UCSD-AML1 (cell line): ENCODE data around the gene UBE3A.

ENCODE experiments used
- DNase-seq: peaks from one replicate; lab custom pipeline; 2025; ENCODE audit not compliant: unreplicated experiment; lab: John Stamatoyannopoulos, UW

Gene UBE3A

DNA sequence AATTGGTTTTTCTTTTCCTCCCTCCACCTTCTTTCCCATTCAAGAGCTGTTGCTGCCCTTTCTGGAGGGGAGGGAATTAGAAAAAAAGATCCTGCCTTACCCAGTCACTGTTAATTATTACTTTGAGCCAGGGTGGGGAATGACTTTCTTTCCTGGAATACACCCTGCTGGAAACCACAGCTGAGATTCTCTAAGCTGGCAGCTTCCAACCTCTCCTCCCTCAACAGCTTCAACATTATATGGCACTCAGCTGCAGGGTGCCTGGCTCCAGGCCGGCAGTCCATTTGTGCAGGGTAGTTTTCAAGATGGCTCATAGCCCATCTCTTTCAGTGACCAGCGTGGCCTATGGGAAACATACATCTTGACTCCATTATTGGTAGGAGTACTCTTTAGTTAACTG lies 105.8 kb downstream of the UBE3A start:
- no peak for DNase-seq

DNA sequence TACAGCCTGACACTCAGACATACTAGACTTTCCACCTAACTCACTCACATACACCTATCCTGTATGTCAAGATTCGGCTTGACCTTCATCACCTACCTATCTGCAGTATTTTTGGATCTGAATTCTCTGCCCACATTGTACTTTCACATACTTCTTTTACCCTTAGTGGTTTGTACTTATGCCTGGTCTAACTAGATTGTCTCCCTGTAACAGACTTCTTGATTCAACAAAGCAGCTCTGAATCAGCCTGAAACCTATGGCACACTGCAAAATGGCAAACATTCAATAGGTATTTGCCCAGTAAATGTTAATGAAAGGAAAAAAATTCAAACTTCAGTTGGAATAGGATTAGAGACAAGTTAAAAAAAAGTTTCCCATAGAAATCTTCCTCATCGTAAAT lies 106.5 kb downstream of the UBE3A start:
- DNase-seq = no peak

DNA sequence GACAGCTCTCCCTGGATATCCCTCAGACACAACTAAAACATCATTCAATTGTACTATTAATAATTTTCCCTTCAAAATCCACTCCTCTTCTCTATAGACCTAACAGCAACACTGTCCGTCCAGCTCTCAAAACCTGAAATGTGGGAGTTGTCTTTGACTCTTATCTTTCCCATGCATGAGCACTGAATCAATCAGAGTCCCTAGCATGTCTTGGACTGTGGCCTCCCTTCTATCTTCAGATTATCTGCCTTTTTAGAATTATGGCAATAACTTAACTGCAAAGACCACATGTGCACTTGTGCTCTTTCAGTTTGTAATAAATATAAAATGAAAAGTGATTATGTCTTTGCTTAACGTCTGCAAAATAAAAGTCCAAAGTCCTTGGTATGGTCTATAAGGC lies 107.0 kb downstream of the UBE3A start:
- DNase-seq = no peak

DNA sequence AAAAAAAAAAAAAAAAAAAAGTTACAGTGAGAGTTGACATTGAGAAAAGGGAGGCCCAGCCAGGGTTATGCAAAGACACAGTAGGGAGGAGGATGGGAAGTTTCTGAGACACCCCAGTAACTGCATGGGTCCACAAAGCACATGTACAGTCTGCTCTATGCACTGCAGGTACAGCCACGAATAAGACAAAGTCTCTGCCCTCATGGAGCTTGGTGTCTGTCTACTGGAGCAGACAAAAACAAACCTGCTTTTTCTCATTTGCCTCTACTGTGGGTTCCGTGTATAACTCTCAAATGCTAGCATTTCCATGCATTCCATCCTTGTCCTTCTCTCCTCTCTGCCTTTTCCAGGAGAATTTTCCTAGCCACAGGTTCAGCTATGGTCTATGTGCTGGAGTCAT lies 107.4 kb downstream of the UBE3A start:
- DNase-seq = no peak

DNA sequence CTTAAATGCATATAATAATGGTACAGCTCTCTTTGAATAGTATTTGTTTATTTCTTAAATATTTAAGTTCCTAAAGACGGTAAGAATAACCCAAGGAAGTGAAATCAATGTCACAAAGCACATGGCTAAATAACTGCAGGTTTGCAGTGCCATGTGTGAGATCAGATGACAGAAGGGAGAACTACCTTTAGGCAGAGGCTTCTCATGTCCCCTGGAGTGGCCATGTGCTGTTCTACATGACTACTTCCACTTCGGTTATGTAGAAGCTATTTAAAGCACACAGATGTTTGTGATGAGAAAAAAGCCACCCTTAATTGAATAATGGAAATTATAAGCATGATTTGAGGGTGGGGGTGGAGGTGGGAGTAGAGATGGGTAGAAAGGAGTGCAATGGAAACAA lies 109.1 kb downstream of the UBE3A start:
- DNase-seq = no peak

DNA sequence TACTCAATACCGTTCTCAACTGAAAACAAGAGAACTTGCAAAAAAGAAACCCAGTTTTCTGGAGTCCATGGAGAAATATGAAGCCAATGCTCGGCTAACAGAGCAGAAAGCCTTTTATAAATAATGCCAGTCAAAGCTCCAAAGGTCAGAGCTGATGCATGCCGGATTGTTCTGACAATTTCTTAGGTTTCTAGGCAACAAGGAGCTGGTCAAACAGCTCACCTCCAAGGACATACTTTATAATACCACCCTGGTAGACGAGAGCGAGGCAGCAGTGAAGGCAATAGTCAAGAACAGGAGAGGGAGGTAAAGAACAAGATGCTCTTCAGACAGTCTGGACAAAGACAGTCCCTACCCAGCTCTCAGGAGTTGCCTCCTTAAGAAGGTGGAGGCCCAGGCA lies 111.1 kb downstream of the UBE3A start:
- no peak for DNase-seq

DNA sequence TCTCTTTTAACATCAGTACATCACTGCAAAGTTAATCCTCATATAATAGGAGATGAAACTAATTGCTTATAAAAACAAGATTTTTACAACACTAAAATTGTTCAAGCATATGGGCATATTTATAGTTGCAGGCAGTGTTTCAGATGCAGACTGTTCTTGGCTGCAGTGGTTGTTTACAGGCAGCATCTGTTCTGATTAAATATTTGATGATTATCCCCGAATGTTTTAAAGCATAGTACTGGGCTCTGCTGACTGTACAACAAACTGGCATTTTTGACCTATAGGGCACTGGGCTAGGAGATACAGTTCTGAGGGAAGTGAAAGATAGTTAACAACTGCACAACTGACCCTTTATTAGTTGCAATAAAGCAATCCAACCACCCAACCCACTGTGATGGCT lies 113.6 kb downstream of the UBE3A start:
- no peak for DNase-seq

DNA sequence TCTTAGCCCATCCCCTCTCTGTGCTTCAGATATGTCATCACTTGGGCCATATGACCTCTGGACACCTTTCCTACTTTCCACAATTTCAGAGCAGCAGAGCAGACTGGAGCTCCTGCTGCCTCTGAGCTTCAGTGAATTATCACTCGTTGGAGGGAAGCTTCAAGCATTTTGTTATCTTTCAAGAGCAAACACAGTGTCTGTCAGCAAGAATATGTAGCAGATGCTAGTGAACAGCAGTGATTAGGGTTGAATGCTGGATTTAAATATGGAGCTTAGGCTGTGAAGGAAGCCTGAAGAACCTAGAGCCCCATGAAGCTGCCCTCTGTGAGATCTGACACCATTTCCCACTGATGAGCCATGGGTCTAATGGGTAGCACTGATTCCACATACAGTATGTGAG lies 115.4 kb downstream of the UBE3A start:
- DNase-seq = no peak

DNA sequence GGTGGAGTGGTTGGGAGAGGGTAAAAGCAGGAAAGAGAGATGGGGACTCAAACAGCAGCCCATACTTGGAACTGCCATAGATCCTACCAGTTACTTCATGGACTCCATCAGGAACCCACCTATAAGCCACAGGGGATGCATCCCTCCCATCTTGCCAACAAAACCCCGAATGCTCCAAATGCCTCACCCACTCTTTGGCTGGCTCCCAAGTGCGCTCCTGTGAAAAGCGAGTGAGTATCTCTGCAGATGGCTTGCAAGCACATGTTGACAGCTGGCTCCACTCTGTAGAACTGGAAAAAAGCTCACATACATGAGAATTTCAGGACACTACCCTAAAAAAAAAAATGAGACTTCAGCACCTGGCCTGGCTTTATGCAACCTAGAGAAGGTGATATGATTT lies 151.0 kb downstream of the UBE3A start:
- DNase-seq = no peak
